ENCODE results near the gene B3GNT4.

B3GNT4 gene

DNA sequence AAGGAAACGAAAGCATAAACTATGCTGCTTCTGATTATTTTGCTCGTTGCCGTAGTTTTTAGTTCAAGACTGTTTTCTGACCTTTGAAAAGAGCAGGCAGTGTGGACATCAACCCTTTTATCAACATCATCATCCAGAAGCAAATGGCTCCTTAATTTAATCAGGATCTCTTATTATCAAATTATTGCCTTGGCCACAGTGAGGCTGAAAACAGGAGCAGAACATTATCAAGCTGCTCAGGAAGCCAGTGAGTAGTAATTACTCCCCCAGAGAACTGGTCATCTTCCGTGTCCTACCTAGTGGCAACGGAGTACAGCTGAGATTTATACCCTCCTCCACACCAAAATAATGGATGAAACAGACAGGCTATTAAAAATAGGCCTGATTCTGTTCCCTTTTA lies 24.6 kb downstream of the B3GNT4 start:
- no peaks in the 10 kb centered on the region for H3K9me3 Mint-ChIP-seq
- peak overlapping the region in 2 of 3 experiments; percentile 10 to 21 for H3K4me3 Mint-ChIP-seq
- H3K27me3 Mint-ChIP-seq (ENCODE audit: low read depth): no peaks in the 10 kb centered on the region
- H3K36me3 Mint-ChIP-seq (ENCODE audit: low read depth): peaks cover 33% of the 10 kb centered on the region
- TF ChIP-seq, protein P1, sequence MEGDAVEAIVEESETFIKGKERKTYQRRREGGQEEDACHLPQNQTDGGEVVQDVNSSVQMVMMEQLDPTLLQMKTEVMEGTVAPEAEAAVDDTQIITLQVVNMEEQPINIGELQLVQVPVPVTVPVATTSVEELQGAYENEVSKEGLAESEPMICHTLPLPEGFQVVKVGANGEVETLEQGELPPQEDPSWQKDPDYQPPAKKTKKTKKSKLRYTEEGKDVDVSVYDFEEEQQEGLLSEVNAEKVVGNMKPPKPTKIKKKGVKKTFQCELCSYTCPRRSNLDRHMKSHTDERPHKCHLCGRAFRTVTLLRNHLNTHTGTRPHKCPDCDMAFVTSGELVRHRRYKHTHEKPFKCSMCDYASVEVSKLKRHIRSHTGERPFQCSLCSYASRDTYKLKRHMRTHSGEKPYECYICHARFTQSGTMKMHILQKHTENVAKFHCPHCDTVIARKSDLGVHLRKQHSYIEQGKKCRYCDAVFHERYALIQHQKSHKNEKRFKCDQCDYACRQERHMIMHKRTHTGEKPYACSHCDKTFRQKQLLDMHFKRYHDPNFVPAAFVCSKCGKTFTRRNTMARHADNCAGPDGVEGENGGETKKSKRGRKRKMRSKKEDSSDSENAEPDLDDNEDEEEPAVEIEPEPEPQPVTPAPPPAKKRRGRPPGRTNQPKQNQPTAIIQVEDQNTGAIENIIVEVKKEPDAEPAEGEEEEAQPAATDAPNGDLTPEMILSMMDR (IDR thresholded peaks at IDR 0.05; ENCODE audit: unreplicated experiment in 3 of 3): no peak
- H3K27ac Mint-ChIP-seq: no peak overlapping the region
- H3K4me1 Mint-ChIP-seq: peaks cover 19% of the 10 kb centered on the region

DNA sequence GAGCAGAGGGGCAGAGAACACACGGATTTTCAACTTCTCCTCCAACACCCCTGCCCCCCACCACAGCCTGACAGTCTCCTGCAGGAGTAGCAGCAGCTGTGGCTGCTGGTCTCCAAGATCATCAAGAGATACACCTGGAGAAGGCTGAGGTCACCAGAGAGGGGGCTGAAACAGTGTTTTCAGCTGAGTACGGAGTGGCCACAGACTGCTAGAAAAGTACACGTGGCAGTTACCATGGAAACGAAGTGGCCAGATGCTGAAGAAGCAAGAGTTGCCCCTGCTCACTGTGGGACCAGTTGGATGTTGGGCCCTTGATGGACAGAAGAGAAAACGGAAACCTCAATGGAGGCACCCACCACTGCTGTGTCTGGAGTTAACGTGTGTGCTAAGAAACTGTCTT lies 27.3 kb downstream of the B3GNT4 start:
- Mint-ChIP-seq H3K27ac (no peak overlapping the region), H3K4me3 (no peak overlapping the region), H3K4me1 (peaks cover 2% of the 10 kb centered on the region), H3K9me3 (no peaks in the 10 kb centered on the region), H3K27me3 (ENCODE audit: low read depth) (no peaks in the 10 kb centered on the region), H3K36me3 (ENCODE audit: low read depth) (peaks cover 29% of the 10 kb centered on the region)
- TF ChIP-seq, protein P1 (IDR thresholded peaks at IDR 0.05; ENCODE audit: unreplicated experiment in 3 of 3): no peak

DNA sequence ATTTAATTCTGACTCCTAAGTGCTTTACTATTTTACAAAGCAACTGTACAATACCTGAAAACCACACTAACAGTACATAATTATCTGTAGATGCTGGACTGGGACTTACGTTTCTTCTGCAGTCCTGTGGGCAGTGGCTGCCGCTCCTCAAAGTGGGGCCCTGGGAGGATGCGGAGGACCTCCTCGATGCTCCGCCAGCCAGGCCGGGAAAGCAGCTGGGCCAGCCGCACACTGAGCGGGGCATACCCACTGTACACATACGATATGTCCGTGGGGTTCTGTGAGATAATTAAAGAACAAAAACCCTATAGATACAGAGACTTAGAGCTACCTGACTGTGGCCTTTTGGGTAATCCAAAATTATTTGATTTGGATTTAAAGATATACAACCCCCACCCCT lies 29.2 kb downstream of the B3GNT4 start:
- Mint-ChIP-seq H3K27me3 (ENCODE audit: low read depth) (no peaks in the 10 kb centered on the region), H3K27ac (no peak overlapping the region), H3K9me3 (no peaks in the 10 kb centered on the region), H3K4me3 (no peak overlapping the region), H3K4me1 (no peaks in the 10 kb centered on the region), H3K36me3 (ENCODE audit: low read depth) (peaks cover 38% of the 10 kb centered on the region)
- TF ChIP-seq, protein P1 (IDR thresholded peaks at IDR 0.05; ENCODE audit: unreplicated experiment in 3 of 3): no peak

- Mint-ChIP-seq H3K4me1 (no peaks in the 10 kb centered on the region), H3K4me3 (no peak overlapping the region), H3K27ac (no peak overlapping the region), H3K27me3 (ENCODE audit: low read depth) (no peaks in the 10 kb centered on the region), H3K9me3 (no peaks in the 10 kb centered on the region), H3K36me3 (ENCODE audit: low read depth) (peaks cover 57% of the 10 kb centered on the region)
- TF ChIP-seq, protein P1 (IDR thresholded peaks at IDR 0.05; ENCODE audit: unreplicated experiment in 3 of 3): no peak
Measured at GRCh38 chr12:122235741-122236140, 32.2 kb downstream of the B3GNT4 start.

- H3K4me1 Mint-ChIP-seq: no peaks in the 10 kb centered on the region
- H3K27ac Mint-ChIP-seq: no peak overlapping the region
- TF ChIP-seq, protein P1 (IDR thresholded peaks at IDR 0.05; ENCODE audit: unreplicated experiment in 3 of 3): no peak
- H3K27me3 Mint-ChIP-seq (ENCODE audit: low read depth): no peaks in the 10 kb centered on the region
- H3K4me3 Mint-ChIP-seq: no peak overlapping the region
- no peaks in the 10 kb centered on the region for H3K9me3 Mint-ChIP-seq
- peaks cover 56% of the 10 kb centered on the region for H3K36me3 Mint-ChIP-seq (ENCODE audit: low read depth)
Measured at GRCh38 chr12:122238861-122239260, 35.4 kb downstream of the B3GNT4 start.

GRCh38 chr12:122243965-122244364 lies 40.5 kb downstream of the B3GNT4 start:
- no peaks in the 10 kb centered on the region for H3K4me1 Mint-ChIP-seq
- H3K27ac Mint-ChIP-seq: no peak overlapping the region
- no peak overlapping the region for H3K4me3 Mint-ChIP-seq
- no peaks in the 10 kb centered on the region for H3K9me3 Mint-ChIP-seq
- H3K36me3 Mint-ChIP-seq (ENCODE audit: low read depth): peaks cover 47% of the 10 kb centered on the region
- H3K27me3 Mint-ChIP-seq (ENCODE audit: low read depth): no peaks in the 10 kb centered on the region
- TF ChIP-seq, protein P1 (IDR thresholded peaks at IDR 0.05; ENCODE audit: unreplicated experiment in 3 of 3): no peak

Measured in nephron (organoid).